NCI-H2196 (cell line): ENCODE results near the gene SGIP1.
"Not testable (repeated sequence)": the region's sequence is repeated elsewhere in the genome, so short reads cannot be mapped to it uniquely, and the experiment has no call there.

Source experiments
- DNase-seq: peaks from one replicate; lab custom pipeline; 2025; ENCODE audit not compliant: unreplicated experiment; lab: John Stamatoyannopoulos, UW

Gene SGIP1

DNA sequence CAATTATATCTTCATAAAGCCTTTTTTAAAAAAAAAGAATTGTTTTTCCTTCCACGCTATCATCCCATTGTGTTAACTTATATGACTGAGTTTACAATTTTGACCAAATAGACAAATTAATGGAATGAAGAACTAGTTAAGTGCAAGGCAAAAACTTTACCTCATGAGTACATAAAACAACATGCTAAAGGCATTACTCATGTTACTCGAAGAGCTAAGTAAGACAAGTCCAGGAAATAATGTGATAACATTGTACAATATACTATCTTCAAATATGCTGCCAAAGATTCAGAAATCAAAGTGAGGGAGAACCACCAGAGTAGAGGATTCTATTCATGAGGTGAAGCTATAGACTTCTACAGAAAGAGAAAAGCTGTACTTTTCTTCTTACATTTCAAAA lies 194.1 kb downstream of the SGIP1 start:
- DNase-seq = no peak

DNA sequence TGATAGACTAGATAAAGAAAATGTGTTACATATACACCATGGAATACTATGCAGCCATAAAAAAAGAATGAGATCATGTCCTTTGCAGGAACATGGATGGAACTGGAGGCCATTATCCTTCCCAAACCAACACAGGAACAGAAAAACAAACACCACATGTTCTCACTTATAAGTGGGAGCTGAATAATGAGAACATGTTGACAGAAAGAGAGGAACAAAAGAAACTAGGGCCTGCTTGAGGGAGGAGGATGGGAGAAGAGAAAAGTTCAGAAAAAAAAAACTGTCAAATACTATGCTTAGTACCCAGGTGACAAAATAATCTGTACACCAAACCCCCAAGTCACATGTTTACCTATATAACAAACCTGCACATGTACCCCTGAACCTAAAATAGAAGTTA lies 194.8 kb downstream of the SGIP1 start:
- DNase-seq = not testable (repeated sequence)

DNA sequence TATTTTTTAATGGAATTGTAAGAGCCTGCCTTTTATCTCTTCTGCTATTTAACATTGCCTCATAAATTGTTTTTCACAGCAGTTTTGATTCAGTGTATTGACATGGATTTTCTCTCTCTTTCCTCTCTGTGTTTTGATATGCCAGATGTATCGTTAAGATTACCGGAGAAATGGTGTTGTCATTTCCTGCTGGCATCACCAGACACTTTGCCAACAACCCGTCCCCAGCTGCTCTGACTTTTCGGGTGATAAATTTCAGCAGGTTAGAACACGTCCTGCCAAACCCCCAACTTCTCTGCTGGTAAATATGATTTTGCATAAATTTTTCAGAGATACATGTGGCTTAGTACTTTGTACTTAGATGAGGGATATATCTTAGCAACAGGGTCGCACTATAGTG lies 195.2 kb downstream of the SGIP1 start:
- no peak for DNase-seq

DNA sequence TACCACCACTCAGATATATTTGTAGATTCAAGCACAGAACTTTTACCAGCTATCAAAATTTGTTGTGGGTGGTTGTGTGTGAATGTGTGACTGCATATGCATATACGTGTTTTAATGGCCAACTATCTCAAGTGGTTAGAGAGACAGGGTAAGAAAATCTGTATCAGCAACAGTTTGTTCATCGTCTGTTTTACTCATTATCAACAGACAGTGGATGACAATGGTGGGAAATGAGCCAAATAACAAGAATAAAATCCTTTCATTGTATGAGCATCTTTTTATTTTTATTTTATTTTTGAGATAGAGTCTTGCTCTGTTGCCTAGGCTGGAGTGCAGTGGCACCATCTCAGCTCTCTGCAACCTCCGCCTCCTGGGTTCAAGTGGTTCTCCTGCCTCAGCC lies 195.6 kb downstream of the SGIP1 start:
- DNase-seq = no peak

DNA sequence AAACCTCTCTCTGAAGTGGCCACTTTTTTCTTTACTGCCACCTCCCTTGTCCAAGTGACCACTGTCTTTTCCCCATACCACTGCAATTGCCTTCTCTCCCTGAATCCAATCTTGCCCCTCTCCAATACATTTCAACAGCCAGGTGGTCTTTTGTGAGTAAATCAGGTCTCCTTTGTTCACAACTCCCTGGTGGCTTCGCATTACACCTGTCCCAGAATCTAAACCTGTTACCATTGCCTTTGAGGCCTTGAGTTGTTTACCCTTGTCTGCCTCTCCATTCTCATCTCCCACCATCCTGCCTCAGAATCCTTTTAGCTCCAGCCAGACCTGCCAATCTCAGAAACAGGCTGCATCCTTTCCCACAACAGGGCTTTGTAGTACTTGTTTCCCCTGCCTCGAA lies 196.5 kb downstream of the SGIP1 start:
- no peak for DNase-seq

DNA sequence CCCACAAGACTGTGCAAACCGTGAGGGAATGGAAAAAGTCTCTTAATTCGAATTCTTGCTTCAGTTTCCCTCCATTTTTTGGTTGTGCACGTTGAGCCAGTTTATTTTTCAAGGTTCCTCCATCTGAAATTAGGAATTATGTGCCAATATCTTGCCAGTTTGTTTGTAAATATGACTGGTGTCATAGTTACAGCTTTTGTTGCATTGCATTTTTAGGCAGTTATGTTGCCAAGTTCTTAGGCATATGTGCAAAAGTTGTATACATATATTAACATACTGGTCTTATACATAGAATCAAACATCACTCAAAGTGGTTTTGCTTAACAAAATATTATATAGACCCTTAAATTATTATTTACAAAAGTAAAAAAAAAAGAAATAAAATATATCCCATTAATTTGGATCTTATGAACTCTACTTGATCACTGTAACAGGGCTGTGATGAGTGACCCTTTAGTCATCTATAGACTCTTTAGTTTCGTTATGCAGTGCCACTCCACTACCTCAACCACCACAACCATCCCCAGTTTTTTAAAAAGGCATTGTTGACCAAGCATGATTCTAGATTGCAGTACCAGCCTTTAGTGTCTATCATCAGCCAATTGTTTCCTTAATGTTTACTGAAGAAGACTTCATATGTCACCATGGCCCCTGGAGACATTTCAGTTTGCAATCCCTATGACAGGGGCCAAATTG lies 197.4 kb downstream of the SGIP1 start:
- DNase-seq = no peak

DNA sequence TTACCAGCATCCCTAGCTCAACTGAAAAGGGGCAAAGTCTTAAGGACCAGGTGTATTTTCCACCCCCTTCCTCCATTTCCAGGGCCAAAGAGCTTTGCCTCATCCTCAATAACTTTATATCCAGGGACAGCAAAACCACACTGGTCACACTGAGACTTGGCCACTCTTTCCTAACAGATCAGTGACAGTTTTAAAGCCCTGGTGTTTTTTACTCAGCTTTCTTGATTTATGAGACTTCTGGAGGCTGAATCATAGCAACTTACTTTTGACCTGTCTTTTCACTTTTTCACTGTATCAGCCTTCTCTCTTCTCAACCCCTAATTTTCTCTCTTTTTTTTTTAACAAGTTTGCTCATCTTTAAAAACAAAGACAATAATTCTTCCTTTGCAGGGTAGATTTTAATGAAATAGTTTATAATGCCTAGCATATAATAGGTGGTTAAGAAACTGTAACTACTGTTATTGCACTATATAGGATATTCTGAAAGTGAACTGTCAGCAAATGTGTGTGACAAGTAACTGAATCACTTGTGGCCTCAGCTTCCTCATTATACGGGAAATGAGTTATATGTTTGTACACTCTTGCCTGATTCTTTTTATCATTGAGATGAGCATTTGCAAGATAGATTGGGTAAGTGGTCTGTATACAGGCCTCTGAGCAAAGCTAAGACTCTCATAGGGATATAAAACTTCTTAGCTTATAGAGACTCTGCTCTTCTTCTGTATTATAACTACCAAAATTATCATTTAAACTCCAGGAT lies 198.6 kb downstream of the SGIP1 start:
- no peak for DNase-seq

DNA sequence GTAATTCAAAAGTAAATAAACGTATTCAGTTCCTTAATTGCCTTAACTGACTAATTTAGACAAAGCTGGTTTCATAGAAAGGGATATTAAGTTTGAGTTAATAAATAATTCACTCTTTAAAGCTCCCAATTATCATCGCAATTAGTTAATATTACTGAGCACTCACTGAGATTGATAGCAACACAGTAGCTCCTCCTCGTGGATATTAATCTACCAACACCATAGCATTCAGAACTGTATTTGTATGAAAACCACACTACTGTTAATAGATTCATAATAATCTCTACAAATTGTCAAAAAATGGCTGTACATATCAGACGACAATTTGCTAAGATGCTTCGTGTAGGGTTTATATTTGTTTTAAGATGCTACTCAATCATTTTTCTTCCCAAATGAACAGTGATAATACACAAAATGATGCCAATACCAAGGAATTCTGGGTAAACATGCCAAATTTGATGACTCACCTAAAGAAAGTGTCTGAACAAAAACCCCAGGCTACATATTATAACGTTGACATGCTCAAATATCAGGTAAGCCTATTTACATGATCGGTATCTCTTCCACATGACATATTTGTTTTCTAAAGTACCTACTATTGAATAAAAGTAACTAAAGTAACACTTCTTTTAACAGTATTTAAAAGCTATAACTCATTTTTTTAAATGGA lies 199.5 kb downstream of the SGIP1 start:
- no peak for DNase-seq

DNA sequence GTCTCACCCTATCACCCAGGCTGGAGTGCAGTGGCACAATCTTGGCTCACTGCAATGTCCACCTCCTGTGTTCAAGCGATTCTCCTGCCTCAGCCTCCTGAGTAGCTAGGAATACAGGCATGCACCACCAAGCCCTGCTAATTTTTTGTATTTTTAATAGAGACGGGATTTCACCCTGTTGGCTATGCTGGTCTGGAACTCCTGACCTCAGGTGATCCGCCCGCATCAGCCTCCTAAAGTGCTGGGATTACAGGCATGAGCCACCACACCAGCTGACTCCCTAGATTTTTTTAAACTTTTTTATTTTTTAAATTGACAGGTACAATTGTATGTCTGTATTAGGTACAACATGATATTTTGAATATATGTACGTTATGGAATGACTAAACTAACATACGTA lies 200.6 kb downstream of the SGIP1 start:
- DNase-seq = not testable (repeated sequence)

DNA sequence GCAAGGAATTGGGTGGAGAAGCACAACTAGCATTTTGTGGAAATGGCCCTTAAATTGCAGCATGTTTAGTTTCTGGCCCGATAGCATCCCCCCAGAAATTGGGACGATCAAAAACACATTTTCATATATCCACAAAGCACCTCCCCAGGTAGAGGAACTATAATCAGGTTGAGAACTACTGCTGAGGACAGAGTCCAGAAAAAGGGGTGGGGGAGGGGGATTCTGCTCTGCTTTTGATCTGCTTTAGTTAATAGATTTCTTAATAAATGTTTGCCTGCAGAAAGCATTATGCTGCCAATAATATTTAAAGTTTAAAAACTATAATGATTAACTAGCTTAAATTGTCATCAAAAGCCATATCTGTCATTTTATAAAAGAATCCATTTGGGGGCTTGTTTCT lies 203.9 kb downstream of the SGIP1 start:
- no peak for DNase-seq

DNA sequence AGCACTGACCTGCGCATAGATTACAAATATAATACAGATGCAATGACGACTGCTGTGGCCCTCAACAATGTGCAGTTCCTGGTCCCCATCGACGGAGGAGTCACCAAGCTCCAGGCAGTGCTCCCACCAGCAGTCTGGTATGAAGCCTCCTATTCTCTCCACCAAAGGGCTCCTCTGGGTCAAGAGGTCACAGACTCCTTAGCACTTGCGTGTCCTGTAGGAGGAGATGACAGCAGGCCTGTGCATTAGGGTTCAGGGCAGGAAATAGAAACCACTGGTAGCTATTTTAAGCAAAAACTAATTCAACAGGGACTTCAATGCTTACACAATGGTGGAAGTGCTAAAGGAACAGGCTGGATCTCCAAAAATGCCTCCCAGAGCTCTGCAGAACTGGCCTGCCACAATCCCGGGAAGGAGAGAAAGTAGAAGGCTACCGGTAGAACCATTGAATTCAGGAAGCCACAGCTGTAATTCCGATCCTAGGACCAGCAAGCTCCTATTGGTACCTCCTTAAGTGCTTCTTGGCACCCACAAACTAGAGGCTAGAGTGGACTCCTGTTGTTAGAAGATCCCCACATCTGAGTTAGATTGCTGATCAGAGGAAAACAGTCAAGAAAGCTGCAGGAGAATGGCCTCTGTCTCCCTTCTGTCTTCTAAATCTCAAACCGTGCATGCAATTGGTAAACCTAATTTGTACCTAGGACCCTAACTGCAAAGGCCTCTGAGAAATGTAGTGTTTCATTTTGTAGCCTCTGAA lies 205.6 kb downstream of the SGIP1 start:
- DNase-seq = no peak

DNA sequence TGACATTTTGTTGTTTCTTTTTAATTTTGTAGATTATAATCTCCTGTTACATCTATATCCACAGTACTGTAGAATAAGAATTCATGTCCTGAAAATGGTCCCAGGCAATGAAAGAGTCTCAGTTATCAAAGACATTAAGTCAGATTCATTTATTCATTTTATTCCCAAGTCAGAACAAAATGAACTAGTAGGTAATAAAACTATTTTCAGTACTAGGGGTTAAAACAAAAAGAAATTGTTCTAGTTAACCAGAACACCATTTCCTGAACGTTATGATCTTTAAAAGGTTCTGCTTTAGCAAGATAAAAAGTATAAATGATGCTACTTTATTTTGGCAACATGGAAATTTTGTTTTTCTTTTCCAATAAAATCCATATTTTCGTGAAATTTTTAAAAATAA lies 211.5 kb downstream of the SGIP1 start:
- DNase-seq = no peak

DNA sequence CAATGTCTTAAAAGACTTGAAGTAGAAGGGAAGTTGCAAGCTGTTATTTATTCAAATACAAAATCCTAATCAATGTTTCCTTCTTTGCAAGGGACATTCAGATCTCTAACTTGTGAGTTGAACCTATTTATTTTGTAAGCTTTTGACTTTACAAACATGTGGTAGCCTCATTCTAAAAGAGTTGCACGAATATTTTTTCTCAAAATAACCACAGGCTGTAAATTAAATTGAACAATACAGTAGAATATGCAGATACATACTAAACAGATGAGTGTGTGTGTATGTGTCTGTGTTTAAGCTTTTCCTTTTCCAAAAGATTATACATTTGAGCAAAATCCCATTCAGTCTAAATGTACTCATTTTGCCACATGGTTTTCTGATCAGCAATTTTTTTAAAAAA lies 213.5 kb downstream of the SGIP1 start:
- DNase-seq = no peak

DNA sequence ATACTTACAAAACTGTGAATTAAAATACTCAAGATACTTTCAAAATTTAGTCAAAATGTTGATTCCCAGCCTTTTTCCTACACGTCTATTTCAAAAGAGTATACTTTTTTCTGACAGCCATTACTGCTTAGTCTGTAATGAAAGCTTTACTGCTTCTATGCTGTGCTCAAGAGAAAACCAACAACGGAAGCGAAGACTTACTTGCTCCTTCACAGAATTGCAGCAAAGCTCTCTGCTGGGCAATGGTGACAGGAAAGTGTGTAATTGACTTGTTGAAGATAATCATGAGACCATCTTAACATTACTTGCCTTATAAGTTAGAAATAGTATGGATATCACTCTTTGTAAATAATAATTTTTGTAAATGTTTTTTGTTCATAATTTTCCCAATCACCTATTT lies 216.6 kb downstream of the SGIP1 start:
- no peak for DNase-seq

DNA sequence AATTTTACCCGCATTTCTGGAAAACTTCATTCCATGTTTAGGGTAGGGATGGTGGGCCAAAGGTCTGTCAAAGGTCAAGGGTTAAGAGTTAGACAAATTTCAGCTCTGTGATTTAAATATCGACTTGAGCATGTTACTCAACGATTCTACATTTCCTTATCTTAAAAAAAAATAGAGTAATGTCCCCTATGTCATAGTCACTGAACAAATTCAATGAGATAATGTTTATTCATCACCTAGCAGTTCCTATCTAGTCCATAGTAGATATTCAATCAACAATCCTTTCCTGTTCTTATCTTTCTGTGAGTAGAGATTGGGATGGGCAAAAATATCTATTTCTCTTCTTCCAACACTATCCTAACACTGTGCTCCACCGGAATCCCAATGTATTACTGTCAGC lies 217.2 kb downstream of the SGIP1 start:
- DNase-seq = no peak

DNA sequence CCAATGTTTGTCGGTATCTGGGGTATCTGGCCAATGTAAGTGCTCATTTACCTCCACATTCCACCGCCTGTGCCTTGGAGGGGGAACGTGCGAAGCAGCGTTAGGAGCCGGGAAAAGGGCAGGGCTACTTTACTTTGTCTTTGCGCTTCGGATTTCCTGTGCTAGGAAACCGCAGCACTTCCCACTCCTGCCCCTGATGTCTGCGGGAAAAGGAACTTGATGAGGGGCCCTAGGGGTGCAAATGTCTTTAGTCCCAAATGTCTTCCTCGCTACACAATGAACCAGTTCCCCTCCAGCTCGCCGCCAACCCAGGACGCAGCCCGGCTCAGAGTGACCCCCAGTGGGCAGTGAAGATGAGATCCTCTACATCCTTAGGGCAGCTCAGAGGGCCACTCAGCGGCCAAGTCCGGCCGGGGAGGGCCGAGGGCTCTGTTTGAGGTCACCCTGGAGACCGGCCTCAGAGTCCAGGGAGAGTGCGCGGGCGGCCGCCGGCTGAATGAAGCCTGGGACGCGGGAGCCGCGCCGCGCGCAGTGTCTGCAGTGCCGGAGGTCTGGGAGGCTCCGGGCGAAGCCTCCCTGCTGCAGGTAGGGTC lies 218.1 kb downstream of the SGIP1 start, which contains the start of gene DYNLT5:
DYNLT5 (plus strand) TSS at position 460 of the 593 bp plus-strand sequence. CDS start 2,200 bp downstream, outside the sequence.
- no peak for DNase-seq

DNA sequence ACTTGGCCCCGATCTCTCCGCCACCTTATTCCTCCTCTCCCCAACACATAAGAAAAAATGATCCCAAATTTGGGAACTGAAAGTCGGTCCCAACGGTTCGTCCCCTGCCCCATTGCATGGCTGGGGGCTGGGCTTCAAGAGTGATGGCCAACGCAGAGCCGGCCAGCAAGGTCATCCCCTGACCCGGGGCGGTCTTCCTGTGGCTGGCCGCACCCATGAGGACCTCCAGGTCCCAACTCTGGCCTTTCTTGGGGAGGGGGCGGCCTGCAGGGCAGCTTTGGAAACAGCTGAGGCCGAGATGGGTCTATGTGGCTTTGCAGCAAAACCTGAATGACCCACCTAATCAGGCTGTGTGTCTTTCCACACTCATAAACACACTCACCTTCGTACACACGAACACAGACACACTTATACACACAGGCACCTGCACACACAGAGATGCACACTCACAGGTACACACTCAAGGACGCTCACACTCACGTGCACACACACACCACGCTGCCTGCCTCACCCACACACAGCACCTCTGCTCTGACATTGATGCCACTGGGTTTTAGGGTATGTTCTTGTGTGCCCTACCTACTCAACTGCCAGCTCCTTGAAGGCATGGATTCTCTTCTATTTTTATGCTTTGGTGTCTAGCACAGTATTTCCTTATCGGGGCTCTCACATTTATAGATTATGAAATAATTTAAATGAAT lies 218.9 kb downstream of the SGIP1 start:
- DNase-seq = no peak

DNA sequence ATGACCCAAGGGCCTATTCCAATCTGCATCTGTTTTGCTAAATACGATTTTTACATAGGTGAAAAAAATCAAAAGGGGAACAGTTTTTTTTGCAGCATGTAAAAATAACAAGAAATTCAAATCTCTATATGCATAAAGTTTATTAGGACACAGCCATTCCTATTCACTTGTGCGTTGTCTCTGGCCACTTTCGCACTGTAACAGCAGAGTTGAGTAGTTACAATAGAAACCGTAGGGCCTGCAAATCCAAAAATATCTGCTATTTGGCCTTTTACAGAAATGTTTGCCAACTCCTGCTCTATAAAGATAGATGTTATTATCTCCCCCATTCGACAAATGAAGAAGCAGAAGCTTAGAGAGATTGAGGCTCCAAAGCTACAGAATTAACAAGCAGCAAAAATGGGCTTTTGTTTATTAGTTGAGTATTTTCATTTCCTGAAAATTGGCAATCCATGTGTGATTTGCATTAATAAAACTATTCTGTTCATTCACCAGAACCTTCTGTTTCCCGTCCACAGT lies 223.8 kb downstream of the SGIP1 start:
- no peak for DNase-seq

DNA sequence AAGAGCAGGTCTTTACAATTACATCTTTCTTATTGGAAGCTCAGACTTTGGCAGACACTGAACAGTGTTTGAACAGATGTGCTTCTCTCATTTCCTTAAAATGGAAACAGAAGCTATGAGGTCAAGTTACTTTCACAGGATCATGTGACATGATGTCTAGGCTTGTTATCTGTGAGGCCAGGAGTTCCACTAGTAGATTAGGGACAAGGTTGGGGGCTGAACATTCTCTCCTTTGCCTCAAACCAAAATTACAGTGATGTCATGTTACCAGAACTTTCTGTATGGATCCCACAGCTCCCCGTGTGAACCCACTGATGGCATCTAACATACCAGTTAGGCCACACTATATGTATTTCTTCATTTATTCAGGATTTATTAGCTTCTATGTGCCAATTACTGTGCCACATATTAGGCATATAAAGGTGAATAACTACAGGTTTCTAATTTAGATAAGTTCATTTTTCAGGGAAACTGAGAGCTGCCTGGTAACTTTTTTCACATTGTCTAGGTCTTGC lies 224.3 kb downstream of the SGIP1 start:
- DNase-seq = no peak

DNA sequence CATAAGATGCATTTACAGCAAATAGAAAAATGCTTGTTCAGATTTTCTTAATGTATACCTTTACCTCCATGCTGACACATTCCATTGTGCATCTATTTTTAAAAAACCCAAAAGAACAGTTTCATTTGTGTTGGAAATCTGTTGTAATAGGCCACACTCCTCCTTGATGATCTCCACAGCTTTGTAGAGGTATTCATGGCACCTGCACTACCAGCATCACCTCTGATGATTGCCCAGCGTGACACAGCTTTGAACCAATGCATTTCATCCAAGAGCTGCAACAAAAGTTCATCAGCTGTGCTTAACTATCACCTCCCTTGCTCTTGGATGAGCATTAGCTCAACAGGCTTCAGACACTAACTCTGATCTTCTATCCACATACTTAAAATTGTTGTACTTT lies 226.6 kb downstream of the SGIP1 start:
- DNase-seq = no peak
